SIG-M5 (cell line): ENCODE measurements around the gene CEACAM5.
"Not testable (repeated sequence)": the region's sequence is repeated elsewhere in the genome, so short reads cannot be mapped to it uniquely, and the experiment has no call there.

Experiments used
- DNase-seq: peaks from one replicate; lab custom pipeline; 2025; lab: John Stamatoyannopoulos, UW

Gene CEACAM5

DNA sequence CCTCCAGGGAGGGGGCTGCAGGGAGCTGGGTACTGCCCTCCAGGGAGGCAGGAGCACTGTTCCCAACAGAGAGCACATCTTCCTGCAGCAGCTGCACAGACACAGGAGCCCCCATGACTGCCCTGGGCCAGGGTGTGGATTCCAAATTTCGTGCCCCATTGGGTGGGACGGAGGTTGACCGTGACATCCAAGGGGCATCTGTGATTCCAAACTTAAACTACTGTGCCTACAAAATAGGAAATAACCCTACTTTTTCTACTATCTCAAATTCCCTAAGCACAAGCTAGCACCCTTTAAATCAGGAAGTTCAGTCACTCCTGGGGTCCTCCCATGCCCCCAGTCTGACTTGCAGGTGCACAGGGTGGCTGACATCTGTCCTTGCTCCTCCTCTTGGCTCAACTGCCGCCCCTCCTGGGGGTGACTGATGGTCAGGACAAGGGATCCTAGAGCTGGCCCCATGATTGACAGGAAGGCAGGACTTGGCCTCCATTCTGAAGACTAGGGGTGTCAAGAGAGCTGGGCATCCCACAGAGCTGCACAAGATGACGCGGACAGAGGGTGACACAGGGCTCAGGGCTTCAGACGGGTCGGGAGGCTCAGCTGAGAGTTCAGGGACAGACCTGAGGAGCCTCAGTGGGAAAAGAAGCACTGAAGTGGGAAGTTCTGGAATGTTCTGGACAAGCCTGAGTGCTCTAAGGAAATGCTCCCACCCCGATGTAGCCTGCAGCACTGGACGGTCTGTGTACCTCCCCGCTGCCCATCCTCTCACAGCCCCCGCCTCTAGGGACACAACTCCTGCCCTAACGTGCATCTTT is 7.8 kb upstream of the CEACAM5 start:
- DNase-seq, result no peak

DNA sequence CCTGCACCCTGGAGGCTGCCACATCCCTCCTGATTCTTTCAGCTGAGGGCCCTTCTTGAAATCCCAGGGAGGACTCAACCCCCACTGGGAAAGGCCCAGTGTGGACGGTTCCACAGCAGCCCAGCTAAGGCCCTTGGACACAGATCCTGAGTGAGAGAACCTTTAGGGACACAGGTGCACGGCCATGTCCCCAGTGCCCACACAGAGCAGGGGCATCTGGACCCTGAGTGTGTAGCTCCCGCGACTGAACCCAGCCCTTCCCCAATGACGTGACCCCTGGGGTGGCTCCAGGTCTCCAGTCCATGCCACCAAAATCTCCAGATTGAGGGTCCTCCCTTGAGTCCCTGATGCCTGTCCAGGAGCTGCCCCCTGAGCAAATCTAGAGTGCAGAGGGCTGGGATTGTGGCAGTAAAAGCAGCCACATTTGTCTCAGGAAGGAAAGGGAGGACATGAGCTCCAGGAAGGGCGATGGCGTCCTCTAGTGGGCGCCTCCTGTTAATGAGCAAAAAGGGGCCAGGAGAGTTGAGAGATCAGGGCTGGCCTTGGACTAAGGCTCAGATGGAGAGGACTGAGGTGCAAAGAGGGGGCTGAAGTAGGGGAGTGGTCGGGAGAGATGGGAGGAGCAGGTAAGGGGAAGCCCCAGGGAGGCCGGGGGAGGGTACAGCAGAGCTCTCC is 6.9 kb upstream of the CEACAM5 start:
- DNase-seq, result no peak

DNA sequence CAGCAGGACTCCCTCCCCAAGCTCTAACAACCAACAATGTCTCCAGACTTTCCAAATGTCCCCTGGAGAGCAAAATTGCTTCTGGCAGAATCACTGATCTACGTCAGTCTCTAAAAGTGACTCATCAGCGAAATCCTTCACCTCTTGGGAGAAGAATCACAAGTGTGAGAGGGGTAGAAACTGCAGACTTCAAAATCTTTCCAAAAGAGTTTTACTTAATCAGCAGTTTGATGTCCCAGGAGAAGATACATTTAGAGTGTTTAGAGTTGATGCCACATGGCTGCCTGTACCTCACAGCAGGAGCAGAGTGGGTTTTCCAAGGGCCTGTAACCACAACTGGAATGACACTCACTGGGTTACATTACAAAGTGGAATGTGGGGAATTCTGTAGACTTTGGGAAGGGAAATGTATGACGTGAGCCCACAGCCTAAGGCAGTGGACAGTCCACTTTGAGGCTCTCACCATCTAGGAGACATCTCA is 6.2 kb upstream of the CEACAM5 start:
- DNase-seq, result no peak

DNA sequence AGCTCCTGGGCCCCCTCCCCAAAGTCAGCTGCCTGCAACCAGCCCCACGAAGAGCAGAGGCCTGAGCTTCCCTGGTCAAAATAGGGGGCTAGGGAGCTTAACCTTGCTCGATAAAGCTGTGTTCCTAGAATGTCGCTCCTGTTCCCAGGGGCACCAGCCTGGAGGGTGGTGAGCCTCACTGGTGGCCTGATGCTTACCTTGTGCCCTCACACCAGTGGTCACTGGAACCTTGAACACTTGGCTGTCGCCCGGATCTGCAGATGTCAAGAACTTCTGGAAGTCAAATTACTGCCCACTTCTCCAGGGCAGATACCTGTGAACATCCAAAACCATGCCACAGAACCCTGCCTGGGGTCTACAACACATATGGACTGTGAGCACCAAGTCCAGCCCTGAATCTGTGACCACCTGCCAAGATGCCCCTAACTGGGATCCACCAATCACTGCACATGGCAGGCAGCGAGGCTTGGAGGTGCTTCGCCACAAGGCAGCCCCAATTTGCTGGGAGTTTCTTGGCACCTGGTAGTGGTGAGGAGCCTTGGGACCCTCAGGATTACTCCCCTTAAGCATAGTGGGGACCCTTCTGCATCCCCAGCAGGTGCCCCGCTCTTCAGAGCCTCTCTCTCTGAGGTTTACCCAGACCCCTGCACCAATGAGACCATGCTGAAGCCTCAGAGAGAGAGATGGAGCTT is 4.7 kb upstream of the CEACAM5 start:
- DNase-seq, result no peak

DNA sequence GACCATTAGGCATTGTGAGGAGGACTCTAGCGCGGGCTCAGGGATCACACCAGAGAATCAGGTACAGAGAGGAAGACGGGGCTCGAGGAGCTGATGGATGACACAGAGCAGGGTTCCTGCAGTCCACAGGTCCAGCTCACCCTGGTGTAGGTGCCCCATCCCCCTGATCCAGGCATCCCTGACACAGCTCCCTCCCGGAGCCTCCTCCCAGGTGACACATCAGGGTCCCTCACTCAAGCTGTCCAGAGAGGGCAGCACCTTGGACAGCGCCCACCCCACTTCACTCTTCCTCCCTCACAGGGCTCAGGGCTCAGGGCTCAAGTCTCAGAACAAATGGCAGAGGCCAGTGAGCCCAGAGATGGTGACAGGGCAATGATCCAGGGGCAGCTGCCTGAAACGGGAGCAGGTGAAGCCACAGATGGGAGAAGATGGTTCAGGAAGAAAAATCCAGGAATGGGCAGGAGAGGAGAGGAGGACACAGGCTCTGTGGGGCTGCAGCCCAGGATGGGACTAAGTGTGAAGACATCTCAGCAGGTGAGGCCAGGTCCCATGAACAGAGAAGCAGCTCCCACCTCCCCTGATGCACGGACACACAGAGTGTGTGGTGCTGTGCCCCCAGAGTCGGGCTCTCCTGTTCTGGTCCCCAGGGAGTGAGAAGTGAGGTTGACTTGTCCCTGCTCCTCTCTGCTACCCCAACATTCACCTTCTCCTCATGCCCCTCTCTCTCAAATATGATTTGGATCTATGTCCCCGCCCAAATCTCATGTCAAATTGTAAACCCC is 2.8 kb upstream of the CEACAM5 start:
- no peak for DNase-seq

DNA sequence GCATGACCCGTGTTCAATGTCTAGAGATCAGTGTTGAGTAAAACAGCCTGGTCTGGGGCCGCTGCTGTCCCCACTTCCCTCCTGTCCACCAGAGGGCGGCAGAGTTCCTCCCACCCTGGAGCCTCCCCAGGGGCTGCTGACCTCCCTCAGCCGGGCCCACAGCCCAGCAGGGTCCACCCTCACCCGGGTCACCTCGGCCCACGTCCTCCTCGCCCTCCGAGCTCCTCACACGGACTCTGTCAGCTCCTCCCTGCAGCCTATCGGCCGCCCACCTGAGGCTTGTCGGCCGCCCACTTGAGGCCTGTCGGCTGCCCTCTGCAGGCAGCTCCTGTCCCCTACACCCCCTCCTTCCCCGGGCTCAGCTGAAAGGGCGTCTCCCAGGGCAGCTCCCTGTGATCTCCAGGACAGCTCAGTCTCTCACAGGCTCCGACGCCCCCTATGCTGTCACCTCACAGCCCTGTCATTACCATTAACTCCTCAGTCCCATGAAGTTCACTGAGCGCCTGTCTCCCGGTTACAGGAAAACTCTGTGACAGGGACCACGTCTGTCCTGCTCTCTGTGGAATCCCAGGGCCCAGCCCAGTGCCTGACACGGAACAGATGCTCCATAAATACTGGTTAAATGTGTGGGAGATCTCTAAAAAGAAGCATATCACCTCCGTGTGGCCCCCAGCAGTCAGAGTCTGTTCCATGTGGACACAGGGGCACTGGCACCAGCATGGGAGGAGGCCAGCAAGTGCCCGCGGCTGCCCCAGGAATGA is 1.5 kb upstream of the CEACAM5 start:
- no peak for DNase-seq

DNA sequence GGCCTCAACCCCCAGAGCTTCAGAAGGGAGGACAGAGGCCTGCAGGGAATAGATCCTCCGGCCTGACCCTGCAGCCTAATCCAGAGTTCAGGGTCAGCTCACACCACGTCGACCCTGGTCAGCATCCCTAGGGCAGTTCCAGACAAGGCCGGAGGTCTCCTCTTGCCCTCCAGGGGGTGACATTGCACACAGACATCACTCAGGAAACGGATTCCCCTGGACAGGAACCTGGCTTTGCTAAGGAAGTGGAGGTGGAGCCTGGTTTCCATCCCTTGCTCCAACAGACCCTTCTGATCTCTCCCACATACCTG is 969 bp upstream of the CEACAM5 start:
- no peak for DNase-seq

DNA sequence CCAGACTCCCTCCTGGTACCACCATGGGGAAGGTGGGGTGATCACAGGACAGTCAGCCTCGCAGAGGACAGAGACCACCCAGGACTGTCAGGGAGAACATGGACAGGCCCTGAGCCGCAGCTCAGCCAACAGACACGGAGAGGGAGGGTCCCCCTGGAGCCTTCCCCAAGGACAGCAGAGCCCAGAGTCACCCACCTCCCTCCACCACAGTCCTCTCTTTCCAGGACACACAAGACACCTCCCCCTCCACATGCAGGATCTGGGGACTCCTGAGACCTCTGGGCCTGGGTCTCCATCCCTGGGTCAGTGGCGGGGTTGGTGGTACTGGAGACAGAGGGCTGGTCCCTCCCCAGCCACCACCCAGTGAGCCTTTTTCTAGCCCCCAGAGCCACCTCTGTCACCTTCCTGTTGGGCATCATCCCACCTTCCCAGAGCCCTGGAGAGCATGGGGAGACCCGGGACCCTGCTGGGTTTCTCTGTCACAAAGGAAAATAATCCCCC is 505 bp upstream of the CEACAM5 start:
- DNase-seq, result no peak

DNA sequence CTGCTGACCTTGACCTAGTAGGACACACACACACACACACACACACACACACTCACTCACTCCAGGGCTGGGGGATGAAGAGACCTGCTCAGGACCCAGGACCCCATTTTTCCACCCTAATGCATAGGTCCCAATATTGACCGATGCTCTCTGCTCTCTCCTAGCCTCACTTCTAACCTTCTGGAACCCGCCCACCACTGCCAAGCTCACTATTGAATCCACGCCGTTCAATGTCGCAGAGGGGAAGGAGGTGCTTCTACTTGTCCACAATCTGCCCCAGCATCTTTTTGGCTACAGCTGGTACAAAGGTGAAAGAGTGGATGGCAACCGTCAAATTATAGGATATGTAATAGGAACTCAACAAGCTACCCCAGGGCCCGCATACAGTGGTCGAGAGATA is 1.1 kb downstream of the CEACAM5 start:
- DNase-seq, result not testable (repeated sequence)

DNA sequence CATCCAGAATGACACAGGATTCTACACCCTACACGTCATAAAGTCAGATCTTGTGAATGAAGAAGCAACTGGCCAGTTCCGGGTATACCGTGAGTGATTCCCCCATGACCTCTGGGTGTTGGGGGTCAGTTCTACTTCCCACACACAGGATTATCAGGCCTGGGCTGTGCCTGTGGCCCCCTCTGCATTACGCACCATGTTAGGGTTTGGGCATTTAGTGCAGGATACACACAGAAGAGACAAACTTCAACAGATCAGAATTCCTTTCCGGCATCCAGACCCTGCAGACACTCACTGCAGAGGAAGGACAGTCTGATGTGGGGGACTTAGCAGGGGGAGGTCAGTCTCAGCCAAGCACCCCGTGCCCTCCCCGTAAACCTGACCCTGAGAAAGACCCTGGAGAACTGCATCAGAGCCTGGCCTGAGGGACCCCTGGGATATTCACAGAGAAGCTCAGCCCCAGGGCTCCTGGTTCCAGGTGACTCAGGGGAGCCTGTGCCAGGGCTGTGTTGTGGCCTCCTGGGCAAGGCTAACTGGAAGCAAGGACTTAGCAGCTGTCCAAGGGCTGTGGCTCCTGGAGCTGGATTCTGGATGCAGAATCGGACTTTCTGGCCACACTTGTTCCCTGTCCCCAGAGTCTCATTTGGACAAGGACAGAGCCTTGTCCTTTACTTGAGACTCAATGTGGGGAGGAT is 1.7 kb downstream of the CEACAM5 start:
- no peak for DNase-seq

DNA sequence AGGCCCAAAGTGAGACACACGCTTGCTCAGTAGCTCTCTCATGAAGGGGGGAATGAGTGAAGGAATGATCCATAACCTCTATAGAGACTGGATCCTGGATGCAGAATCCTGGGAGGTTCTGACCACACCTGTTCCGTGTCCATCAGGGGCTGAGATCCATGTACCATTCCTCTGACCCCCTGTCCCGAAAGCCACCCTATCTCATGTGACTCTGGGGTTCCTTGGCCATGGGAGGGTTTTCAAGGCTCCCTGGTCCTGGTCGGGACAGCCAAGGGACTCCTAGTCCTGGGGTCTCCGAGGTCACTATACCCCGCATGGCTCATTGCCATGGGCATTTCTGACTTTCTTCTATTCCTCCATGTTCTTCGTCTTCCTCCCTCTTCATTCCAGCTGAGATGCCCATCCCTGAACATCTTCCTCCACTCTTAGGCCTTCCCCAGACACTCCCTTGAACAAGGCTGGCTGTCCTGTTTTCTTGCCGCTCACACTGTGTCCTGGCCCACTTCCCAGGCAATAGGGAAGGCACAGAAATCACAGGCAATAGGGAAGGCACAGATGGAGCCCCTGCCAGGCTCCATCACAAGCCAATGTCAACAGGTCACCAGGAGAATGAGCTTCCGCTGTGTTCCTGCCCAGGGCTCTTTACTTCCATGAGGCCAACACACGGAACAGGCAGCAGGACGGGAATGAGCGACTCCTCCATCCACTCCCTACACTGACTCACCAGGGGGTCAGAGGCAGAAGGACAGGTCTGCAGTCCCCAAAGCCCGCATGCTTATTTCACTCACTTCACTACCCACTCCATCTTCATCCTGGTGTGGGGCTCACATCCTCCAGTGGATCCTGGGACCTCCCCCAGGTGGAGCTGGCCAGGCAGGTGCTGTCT is 3.2 kb downstream of the CEACAM5 start:
- DNase-seq, result no peak

DNA sequence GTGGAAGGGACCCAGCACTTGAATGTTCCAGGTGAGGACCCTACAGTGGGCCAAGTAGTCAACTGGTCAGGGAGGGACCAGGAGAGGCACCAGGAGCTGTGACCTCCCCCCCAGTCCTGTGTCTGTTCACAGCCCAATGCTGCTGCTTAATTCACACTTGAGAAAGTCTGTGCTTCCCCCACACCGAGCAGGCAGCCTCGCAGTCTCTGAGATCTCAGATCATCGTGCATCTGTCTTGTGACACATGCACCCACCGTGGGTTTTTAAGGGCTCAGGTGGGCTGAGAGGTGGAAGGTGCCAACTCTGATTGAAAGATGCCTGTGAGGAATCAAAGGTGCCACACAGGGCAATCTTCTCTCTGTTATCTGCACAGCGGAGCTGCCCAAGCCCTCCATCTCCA is 6.2 kb downstream of the CEACAM5 start:
- DNase-seq, result no peak

DNA sequence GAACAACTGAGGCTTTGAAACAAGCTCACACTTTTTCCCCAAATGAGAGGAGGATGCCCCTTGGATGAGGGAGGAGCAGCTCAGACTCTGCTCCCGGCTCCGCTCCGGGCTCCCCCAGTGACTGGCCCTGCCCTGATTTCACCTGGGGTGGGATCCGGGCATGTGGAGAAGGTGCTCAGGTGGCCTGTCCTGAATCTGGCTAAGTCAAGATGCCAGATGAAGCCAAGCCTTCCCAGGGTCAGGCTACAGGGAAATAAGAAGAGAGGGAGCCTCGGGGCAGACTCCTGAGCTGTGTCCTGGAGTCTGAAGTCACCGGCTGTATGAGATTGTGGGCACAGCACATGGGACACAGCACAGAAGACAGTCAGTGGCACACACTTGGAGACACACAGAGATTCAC is 10.3 kb downstream of the CEACAM5 start:
- DNase-seq, result no peak

DNA sequence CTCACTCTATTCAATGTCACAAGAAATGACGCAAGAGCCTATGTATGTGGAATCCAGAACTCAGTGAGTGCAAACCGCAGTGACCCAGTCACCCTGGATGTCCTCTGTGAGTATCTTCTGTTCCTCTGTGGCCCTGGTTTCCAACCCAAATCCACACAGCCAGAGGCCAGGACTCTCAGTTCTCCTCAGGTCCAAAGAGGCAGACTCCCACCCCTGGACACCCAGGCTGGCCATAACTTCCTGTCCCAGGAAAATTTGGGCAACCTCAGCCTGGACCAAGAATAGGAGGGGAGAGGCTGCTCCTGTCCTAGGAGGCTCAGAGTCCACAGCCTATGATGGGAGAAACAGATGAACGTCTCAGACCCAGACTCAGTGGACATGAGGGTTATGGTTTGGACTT is 11.7 kb downstream of the CEACAM5 start:
- DNase-seq, result no peak

DNA sequence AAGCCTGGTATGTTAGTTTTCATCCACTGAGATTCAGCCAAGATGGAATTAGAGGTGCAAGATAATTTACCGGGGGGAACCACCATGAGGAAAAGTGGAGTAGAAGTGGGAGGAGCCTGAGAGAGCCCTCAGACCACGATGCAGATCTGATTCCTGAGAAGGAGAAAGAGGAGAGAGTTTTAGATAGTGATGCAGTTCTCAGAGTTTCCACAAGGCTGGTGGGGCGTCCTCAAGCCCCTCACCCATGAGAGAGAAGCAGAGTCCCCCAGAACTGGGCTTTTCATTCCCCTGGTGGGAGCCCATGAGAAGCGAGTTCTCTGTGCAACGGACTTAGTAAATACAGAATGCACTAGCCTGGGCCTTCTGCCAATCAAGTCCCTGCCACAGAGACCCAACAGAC is 18.1 kb downstream of the CEACAM5 start:
- no peak for DNase-seq

DNA sequence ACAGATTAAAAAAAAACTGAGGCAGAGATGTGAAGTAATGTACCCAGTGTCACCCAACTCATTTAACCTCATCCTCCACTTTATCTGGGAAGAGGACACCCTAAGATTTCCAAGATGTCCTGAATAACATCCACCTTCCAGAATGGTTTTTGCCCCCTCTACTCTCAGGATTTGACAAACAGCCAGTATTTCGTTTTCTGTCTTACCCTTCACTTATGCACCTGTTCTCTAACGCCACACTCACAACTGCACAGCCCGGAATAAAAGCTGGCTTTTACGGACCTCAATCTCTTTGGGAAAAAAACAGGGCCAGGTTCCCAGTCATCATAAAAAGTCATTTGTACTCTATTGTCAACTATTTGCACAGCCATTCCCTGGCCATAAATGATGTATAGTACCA is 25.7 kb downstream of the CEACAM5 start:
- DNase-seq, result no peak

DNA sequence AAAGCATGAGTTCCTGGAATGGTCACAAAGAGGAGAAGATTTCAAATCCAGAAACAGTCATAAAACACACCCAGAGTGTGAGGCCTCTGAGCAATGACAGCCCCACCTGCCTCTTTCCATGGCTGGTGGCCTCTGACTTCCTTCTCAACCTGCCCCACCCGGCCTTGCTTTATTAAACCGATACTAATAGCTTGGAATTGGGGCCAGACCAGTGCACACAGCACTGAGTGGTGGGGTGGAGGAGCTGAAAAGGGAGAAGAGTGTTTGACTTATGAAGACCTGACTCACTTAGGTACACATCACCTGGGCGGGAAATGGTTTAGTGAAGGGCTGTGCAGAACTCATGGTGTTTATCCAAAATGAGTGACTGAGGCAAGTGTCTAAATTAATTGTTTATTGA is 26.2 kb downstream of the CEACAM5 start:
- DNase-seq, result no peak

DNA sequence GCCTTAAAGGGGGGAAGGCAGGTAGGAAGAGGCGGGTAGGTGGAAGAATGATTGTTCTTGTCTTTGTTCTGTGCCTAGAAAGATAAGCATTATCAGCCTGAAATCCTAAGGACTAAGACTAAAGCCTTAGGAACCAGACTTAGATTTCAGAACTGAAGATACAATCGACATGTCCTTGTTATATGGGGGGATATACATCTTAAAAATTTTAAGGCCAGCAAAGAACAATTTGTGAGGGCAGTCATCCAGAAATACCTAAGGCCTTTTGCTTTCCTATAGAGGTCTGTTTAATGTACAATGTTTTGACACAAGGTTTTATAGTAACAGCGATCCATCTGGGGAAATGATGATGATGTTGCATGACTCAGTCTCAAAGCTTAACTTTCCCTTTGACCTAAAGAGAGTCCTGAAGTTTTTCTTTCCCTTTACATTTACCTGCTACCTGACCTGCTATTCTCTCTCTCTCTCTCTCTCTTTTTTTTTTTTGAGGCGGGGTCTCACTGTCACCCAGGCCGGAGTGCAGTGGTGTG is 26.7 kb downstream of the CEACAM5 start:
- DNase-seq, result no peak

DNA sequence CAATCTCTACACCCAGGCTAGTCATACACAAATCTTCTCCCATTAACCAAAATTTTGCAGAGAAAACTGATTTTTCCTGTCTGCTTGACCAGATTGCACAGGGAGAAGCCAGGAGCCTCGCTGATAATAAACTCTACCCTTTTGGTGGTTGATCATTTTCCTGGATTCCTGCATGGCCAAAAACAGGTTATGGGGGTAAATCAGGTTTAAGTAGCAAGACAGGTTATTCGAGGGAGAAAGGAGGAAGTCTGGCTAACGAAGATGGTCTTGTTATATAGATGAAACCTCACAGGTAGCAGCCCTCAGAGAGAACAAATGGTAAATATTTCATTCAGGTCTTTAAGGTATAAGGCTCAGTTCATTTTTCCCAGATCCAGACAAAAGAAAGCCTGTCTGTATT is 30.9 kb downstream of the CEACAM5 start:
- no peak for DNase-seq
